Gastroesophageal sphincter (tissue), 4 donors: Measurements from ENCODE around the gene IRS2. TPM values are rescaled to one million over a fixed set of nuclear protein-coding genes. Genes with fewer than 3 reads are reported as not detected.

Experiments
- ATAC-seq: fragments of 150-250 bp; one replicate; pipeline ENCODE4 v1.9.1; 2016; ENCODE audit warnings: mild to moderate bottlenecking, moderate library complexity
- H3K27ac ChIP-seq, 4 donors: fragments of 200-600 bp; sonication (generic) in 3 of 4; 1 replicate in 3 of 4; 2 replicates in 1 of 4; pipeline ENCODE4 v1.5.1; 2016 to 2019
- H3K27me3 ChIP-seq: fragments of 200-600 bp; sonication (generic); one replicate; pipeline ENCODE4 v1.5.1; 2019
- H3K36me3 ChIP-seq, 2 donors: fragments of 200-600 bp; sonication (generic); one replicate each; pipeline ENCODE4 v1.5.1; 2019; ENCODE audit warnings: control low read depth in 1 of 2
- H3K4me1 ChIP-seq, 3 donors: fragments of 200-600 bp; sonication (generic); 1 replicate in 2 of 3; 2 replicates in 1 of 3; pipeline ENCODE4 v1.5.1; 2016 to 2019; ENCODE audit warnings: control low read depth in 2 of 3
- H3K4me3 ChIP-seq, 2 donors: fragments of 200-600 bp; sonication (generic); one replicate each; pipeline ENCODE4 v1.5.1; 2019; ENCODE audit warnings: mild to moderate bottlenecking in 1 of 2, moderate library complexity in 1 of 2
- H3K9me3 ChIP-seq, 3 donors: fragments of 200-600 bp; sonication (generic); one replicate each; pipeline ENCODE4 v1.5.1; 2017 to 2019; ENCODE audit warnings: control low read depth in 2 of 3
- CTCF ChIP-seq, 4 experiments: fragments of 200-600 bp in 2 of 4; fragments of 450-650 bp in 2 of 4; sonication (generic) in 1 of 4; IDR thresholded peaks; one replicate each; pipeline ENCODE4 v1.5.1; 2017 to 2019; ENCODE audit warnings: antibody characterized with exemption in 4 of 4, mild to moderate bottlenecking in 2 of 4, moderate library complexity in 2 of 4
- EP300 ChIP-seq: sonication (generic); formaldehyde crosslinking; IDR thresholded peaks from one replicate; pipeline ENCODE4 v1.6.1; 2017; ENCODE audit warnings: antibody characterized with exemption, mild to moderate bottlenecking
- POLR2A ChIP-seq, 2 donors: fragments of 450-650 bp; IDR thresholded peaks; one replicate each; pipeline ENCODE4 v1.6.1; 2017; ENCODE audit warnings: antibody characterized with exemption in 2 of 2, mild to moderate bottlenecking in 2 of 2, moderate library complexity in 1 of 2
- POLR2AphosphoS5 ChIP-seq: sonication (generic); formaldehyde crosslinking; IDR thresholded peaks from one replicate; pipeline ENCODE4 v1.6.1; 2017; ENCODE audit warnings: antibody characterized with exemption
- WGBS, 2 donors: methylation state at CpG; one replicate each; pipeline ENCODE4 v1.1.5; 2018; ENCODE audit warnings: low coverage in 1 of 2; 5-methylcytosine and 5-hydroxymethylcytosine counted together
- total RNA-seq, 4 donors: library from RNA; depleted of rRNA; stranded (reverse); fragments of >200 nt; gene quantifications; one replicate each; pipeline ENCODE4 v1.1.0, GENCODE V29; 2016

The IRS2 gene
- total RNA-seq, 4 donors from 2014 or later, result 29.8 to 69.3 (median 49.4) TPM

- TF ChIP-seq CTCF (IDR thresholded peaks at IDR 0.05) (no peak), POLR2A (IDR thresholded peaks at IDR 0.05) (no peak), POLR2AphosphoS5 (no peak), EP300 (no peak)
- peak; percentile 60 for ATAC-seq
- Histone ChIP-seq H3K27me3 (no peaks in the 10 kb centered on the region), H3K4me1 (peaks cover 0 to 46% (median under 1%) of the 10 kb centered on the region in 3 donors), H3K9me3 (no peaks in the 10 kb centered on the region), H3K27ac (peak overlapping the region in 2 of 4 donors; percentile 1 to 16), H3K4me3 (no peak overlapping the region), H3K36me3 (peaks cover 0 to 46% of the 10 kb centered on the region in 2 donors)
- 30 to 53% methylated on average over 4 to 5 of the region's 5 CpGs for WGBS, 2 donors
Measured at GRCh38 chr13:109756778-109757177, 29.6 kb downstream of the IRS2 start.

GRCh38 chr13:109755997-109756396 is 30.4 kb downstream of the IRS2 start:
- no peak for TF ChIP-seq EP300
- no peak for TF ChIP-seq CTCF (IDR thresholded peaks at IDR 0.05)
- TF ChIP-seq POLR2A (IDR thresholded peaks at IDR 0.05), result no peak
- no peak for TF ChIP-seq POLR2AphosphoS5
- 65 to 73% methylated on average over 4 of the region's 4 CpGs for WGBS, 2 donors
- Histone ChIP-seq H3K4me3 (no peak overlapping the region), H3K27me3 (no peaks in the 10 kb centered on the region), H3K9me3 (no peaks in the 10 kb centered on the region), H3K4me1 (peaks cover 0 to 38% (median 0%) of the 10 kb centered on the region in 3 donors), H3K36me3 (peaks cover 0 to 49% of the 10 kb centered on the region in 2 donors), H3K27ac (no peak overlapping the region)
- ATAC-seq, result no peak

- WGBS, 2 donors, result 85 to 91% methylated on average over 7 to 13 of the region's 13 CpGs
- H3K36me3 ChIP-seq, result peaks cover 0 to 49% of the 10 kb centered on the region in 2 donors
Measured at GRCh38 chr13:109755551-109755950, 30.8 kb downstream of the IRS2 start.

GRCh38 chr13:109751477-109751876 is 34.9 kb downstream of the IRS2 start:
- peaks cover 0 to 3% (median 0%) of the 10 kb centered on the region in 3 donors for H3K4me1 ChIP-seq
- ATAC-seq, result no peak
- 96 to 100% methylated on average over 3 to 4 of the region's 4 CpGs for WGBS, 2 donors
- TF ChIP-seq POLR2AphosphoS5 (no peak), EP300 (no peak), CTCF (IDR thresholded peaks at IDR 0.05) (no peak), POLR2A (IDR thresholded peaks at IDR 0.05) (no peak)
- H3K9me3 ChIP-seq, result no peaks in the 10 kb centered on the region
- H3K27me3 ChIP-seq, result no peaks in the 10 kb centered on the region
- H3K27ac ChIP-seq, result no peak overlapping the region
- H3K4me3 ChIP-seq, result no peak overlapping the region
- H3K36me3 ChIP-seq, result peaks cover 0 to 49% of the 10 kb centered on the region in 2 donors

More at GRCh38 chr13:109755551-109755950, 30.8 kb downstream of the IRS2 start:
- Histone ChIP-seq H3K27ac (no peak overlapping the region), H3K4me1 (peaks cover 0 to 34% (median 0%) of the 10 kb centered on the region in 3 donors), H3K4me3 (no peak overlapping the region), H3K9me3 (no peaks in the 10 kb centered on the region), H3K27me3 (no peaks in the 10 kb centered on the region)
- TF ChIP-seq POLR2AphosphoS5 (no peak), POLR2A (IDR thresholded peaks at IDR 0.05) (no peak), EP300 (no peak)
- ATAC-seq, result no peak

GRCh38 chr13:109750221-109750775 is 36.1 kb downstream of the IRS2 start:
- H3K9me3 ChIP-seq, result no peaks in the 10 kb centered on the region
- no peak for TF ChIP-seq POLR2A (IDR thresholded peaks at IDR 0.05)
- TF ChIP-seq EP300, result no peak
- no peak for TF ChIP-seq CTCF (IDR thresholded peaks at IDR 0.05)
- TF ChIP-seq POLR2AphosphoS5, result no peak
- H3K36me3 ChIP-seq, result peaks cover 0 to 38% of the 10 kb centered on the region in 2 donors
- WGBS, 2 donors, result 89 to 92% methylated on average over 3 of the region's 4 CpGs
- no peaks in the 10 kb centered on the region for H3K4me1 ChIP-seq
- H3K27ac ChIP-seq, result no peak overlapping the region
- H3K4me3 ChIP-seq, result no peak overlapping the region
- no peak for ATAC-seq
- H3K27me3 ChIP-seq, result no peaks in the 10 kb centered on the region
